Measurements from ENCODE around the gene TMEM267.

- TF ChIP-seq CTCF (IDR thresholded peaks at IDR 0.05) (no peak), EZH2 (IDR thresholded peaks at IDR 0.05; ENCODE audit: borderline replicate concordance, insufficient read depth, low read depth, low read length, poor library complexity, severe bottlenecking) (no peak)
Observed at GRCh38 chr5:43456556-43456955, 27.1 kb downstream of the TMEM267 start.

All from B cell (primary cell).